Panc1 (cell line): ENCODE measurements around the gene TAS2R38. TPM values are rescaled to one million over a fixed set of nuclear protein-coding genes. Genes with fewer than 3 reads are reported as not detected.

Source experiments
- ATAC-seq: fragments of 200-7000 bp; cut with Tn5 transposase; 2 replicates; pipeline ENCODE4 v1.9.1; 2020; ENCODE audit warnings: mild to moderate bottlenecking, moderate library complexity
- BruUV-seq: library from RNA; stranded (reverse); fragments of 400-500 nt; replicated peaks from 2 replicates; lab custom pipeline; 2021; lab: Mats Ljungman, UMichigan
- CTCF ChIA-PET: fragments of 300-600 bp; sonication (Branson Sonifier 250); formaldehyde crosslinking; loops from one replicate; lab custom pipeline; 2022; ENCODE audit warnings: antibody characterized with exemption; lab: Charles Lee
- POLR2A ChIA-PET: fragments of 300-600 bp; sonication (Branson Sonifier 250); formaldehyde crosslinking; loops from one replicate; lab custom pipeline; 2022; ENCODE audit warnings: antibody characterized with exemption; lab: Charles Lee
- DNase-seq: peaks from one replicate; pipeline ENCODE4 v3.0.0-alpha.2; 2010; ENCODE audit warnings: low read depth, low spot score
- H3K27ac ChIP-seq: 2 replicates; pipeline ENCODE4 v1.5.1; 2011; ENCODE audit warnings: mild to moderate bottlenecking, low read length, inconsistent platforms
- H3K27me3 ChIP-seq: fragments of 200-500 bp; sonication (Bioruptor generic); 2 replicates; pipeline ENCODE4 v1.6.0; 2014; ENCODE audit warnings: low read length, inconsistent platforms; ENCODE audit not compliant: control insufficient read depth, insufficient read depth
- H3K36me3 ChIP-seq: fragments of 200-500 bp; sonication (Bioruptor generic); 2 replicates; pipeline ENCODE4 v1.5.1; 2014; ENCODE audit warnings: inconsistent platforms, mild to moderate bottlenecking, low read length, moderate library complexity; ENCODE audit not compliant: control insufficient read depth, insufficient read depth
- H3K4me1 ChIP-seq: 2 replicates; pipeline ENCODE4 v1.5.1; 2011; ENCODE audit warnings: inconsistent platforms, mild to moderate bottlenecking, low read length, moderate library complexity; ENCODE audit not compliant: control insufficient read depth, insufficient read depth
- H3K4me3 ChIP-seq, 2 experiments: 2 replicates each; pipeline ENCODE4 v1.5.1; 2011 to 2012; ENCODE audit warnings: low read depth in 2 of 2, low read length in 2 of 2, mild to moderate bottlenecking in 2 of 2, inconsistent platforms in 1 of 2, moderate library complexity in 1 of 2
- H3K9me3 ChIP-seq: fragments of 200-500 bp; sonication (Bioruptor generic); 2 replicates; pipeline ENCODE4 v1.5.1; 2014; ENCODE audit warnings: low read depth, mild to moderate bottlenecking, inconsistent platforms, low read length, moderate library complexity; ENCODE audit not compliant: control insufficient read depth, insufficient read depth
- CTCF ChIP-seq: fragments of 450-650 bp; IDR thresholded peaks from 2 replicates; pipeline ENCODE4 v1.5.1; 2017; ENCODE audit warnings: mild to moderate bottlenecking
- POLR2AphosphoS5 ChIP-seq: IDR thresholded peaks from 2 replicates; pipeline ENCODE4 v1.6.1; 2012; ENCODE audit warnings: mild to moderate bottlenecking, low read depth, low read length, moderate library complexity
- REST ChIP-seq, 2 experiments: IDR thresholded peaks; 2 replicates each; pipeline ENCODE4 v1.6.1; 2011 to 2012; ENCODE audit warnings: low read depth in 2 of 2, control low read depth in 1 of 2, low read length in 1 of 2, mild to moderate bottlenecking in 1 of 2, moderate library complexity in 1 of 2; ENCODE audit not compliant: insufficient read depth in 1 of 2
- SIN3A ChIP-seq: IDR thresholded peaks from 2 replicates; pipeline ENCODE4 v1.6.1; 2012; ENCODE audit warnings: low read depth, mild to moderate bottlenecking, low read length, moderate library complexity, borderline replicate concordance; ENCODE audit not compliant: insufficient read depth
- TCF7L2 ChIP-seq: IDR thresholded peaks from 2 replicates; pipeline ENCODE4 v1.6.1; 2011; ENCODE audit warnings: mild to moderate bottlenecking, low read depth, low read length, inconsistent platforms
- in situ Hi-C: cut with HindIII; loops from 2 replicates; pipeline ENCODE4 v1.10.0; 2016; ENCODE audit warnings: low sequenced_read_pairs, low pct_unique_long_range_greater_than_20kb
- intact Hi-C: fragments of 100-400 bp; cut with micrococcal nuclease; formaldehyde crosslinking; loops from one replicate; pipeline ENCODE4 v1.10.0; 2022; ENCODE audit not compliant: unreplicated experiment
- total RNA-seq: library from RNA; stranded (reverse); gene quantifications from one replicate; pipeline ENCODE4 v1.2.1, GENCODE V29; 2021; ENCODE audit not compliant: unreplicated experiment

The TAS2R38 gene
- total RNA-seq, 1 experiment from 2014 or later, result not detected

GRCh38 chr7:141974831-141975230, 1.3 kb upstream of the TAS2R38 start:
- BruUV-seq, result no TSS peak
- in situ Hi-C loops, result no loop called here
- no peaks in the 10 kb centered on the region for H3K4me1 ChIP-seq

GRCh38 chr7:141960687-141961422, 12.7 kb downstream of the TAS2R38 start:
- Histone ChIP-seq H3K27ac (no peak overlapping the region), H3K4me1 (no peaks in the 10 kb centered on the region), H3K4me3 (no peak overlapping the region), H3K27me3 (no peaks in the 10 kb centered on the region), H3K9me3 (no peaks in the 10 kb centered on the region), H3K36me3 (no peaks in the 10 kb centered on the region)
- intact Hi-C loops, result no loop called here
- DNase-seq (no peak), ATAC-seq (no peak)
- in situ Hi-C loops, result no loop called here
- POLR2A ChIA-PET, result no interaction called here
- CTCF ChIA-PET, result no interaction called here
- no peak for TF ChIP-seq POLR2AphosphoS5
- TF ChIP-seq TCF7L2, result no peak
- no peak for TF ChIP-seq SIN3A
- no peak for TF ChIP-seq CTCF
- TF ChIP-seq REST (IDR thresholded peaks at IDR 0.05; ENCODE audit: insufficient read depth in 1 of 2, low read depth in 2 of 2, low read length in 1 of 2), result no peak
- no TSS peak for BruUV-seq

More at GRCh38 chr7:141974831-141975230, 1.3 kb upstream of the TAS2R38 start:
- DNase-seq (no peak), ATAC-seq (no peak)
- Histone ChIP-seq H3K4me3 (no peak overlapping the region), H3K27me3 (no peaks in the 10 kb centered on the region; the same call in 1 of the 2 replicates), H3K9me3 (no peaks in the 10 kb centered on the region), H3K36me3 (no peaks in the 10 kb centered on the region), H3K27ac (no peak overlapping the region)
- intact Hi-C loops, result no loop called here
- TF ChIP-seq CTCF (peak; percentile 30; the same call in 1 of the 2 replicates), REST (IDR thresholded peaks at IDR 0.05; ENCODE audit: insufficient read depth in 1 of 2, low read depth in 2 of 2, low read length in 1 of 2) (no peak)
- ChIA-PET POLR2A (interaction anchor here (0.5 kb wide), 1 partner anchor 122 kb away, joined by 7 read pairs; no protein-coding TSS in a partner anchor), CTCF (no interaction called here)
